Measurements from ENCODE around the gene MYH3.

MYH3 gene

GRCh38 chr17:10614536-10615155 lies 42.5 kb downstream of the MYH3 start:
- H3K4me3 ChIP-seq (ENCODE audit: low read depth, low read length): no peak overlapping the region

GRCh38 chr17:10613775-10614513 lies 43.2 kb downstream of the MYH3 start:
- H3K4me3 ChIP-seq (ENCODE audit: low read depth, low read length): no peak overlapping the region

GRCh38 chr17:10612957-10613744 lies 44.0 kb downstream of the MYH3 start:
- H3K4me3 ChIP-seq (ENCODE audit: low read depth, low read length): no peak overlapping the region

- no peak overlapping the region for H3K4me3 ChIP-seq (ENCODE audit: low read depth, low read length)
These were observed 46.2 kb downstream of the MYH3 start for GRCh38 chr17:10610884-10611283.

- no peak overlapping the region for H3K4me3 ChIP-seq (ENCODE audit: low read depth, low read length)
These were observed 48.9 kb downstream of the MYH3 start for GRCh38 chr17:10608244-10608643.

- no peak overlapping the region for H3K4me3 ChIP-seq (ENCODE audit: low read depth, low read length)
These were observed 51.0 kb downstream of the MYH3 start for GRCh38 chr17:10606110-10606509.

GRCh38 chr17:10605221-10605783 lies 51.8 kb downstream of the MYH3 start:
- no peak overlapping the region for H3K4me3 ChIP-seq (ENCODE audit: low read depth, low read length)

GRCh38 chr17:10604521-10604920 lies 52.6 kb downstream of the MYH3 start:
- no peak overlapping the region for H3K4me3 ChIP-seq (ENCODE audit: low read depth, low read length)

GRCh38 chr17:10603931-10604330 lies 53.2 kb downstream of the MYH3 start:
- H3K4me3 ChIP-seq (ENCODE audit: low read depth, low read length): no peak overlapping the region

GRCh38 chr17:10600571-10600970 lies 56.5 kb downstream of the MYH3 start:
- no peak overlapping the region for H3K4me3 ChIP-seq (ENCODE audit: low read depth, low read length)

GRCh38 chr17:10598621-10599020 lies 58.5 kb downstream of the MYH3 start:
- H3K4me3 ChIP-seq (ENCODE audit: low read depth, low read length): no peak overlapping the region

GRCh38 chr17:10589553-10590145 lies 67.5 kb downstream of the MYH3 start:
- H3K4me3 ChIP-seq (ENCODE audit: low read depth, low read length): no peak overlapping the region

GRCh38 chr17:10585529-10585928 lies 71.6 kb downstream of the MYH3 start:
- no peak overlapping the region for H3K4me3 ChIP-seq (ENCODE audit: low read depth, low read length)

- H3K4me3 ChIP-seq (ENCODE audit: low read depth, low read length): no peak overlapping the region
These were observed 73.3 kb downstream of the MYH3 start for GRCh38 chr17:10583834-10584233.

GRCh38 chr17:10579270-10579669 lies 77.8 kb downstream of the MYH3 start:
- no peak overlapping the region for H3K4me3 ChIP-seq (ENCODE audit: low read depth, low read length)

Measured in iPS-11a (cell line).